ENCODE measurements around the gene CACNA2D3. TPM values are rescaled to one million over a fixed set of nuclear protein-coding genes. Genes with fewer than 3 reads are reported as not detected.

Gene CACNA2D3
- total and polyA plus RNA-seq, 9 donors, result 1.4 to 3.1 (median 2.3) TPM

DNA sequence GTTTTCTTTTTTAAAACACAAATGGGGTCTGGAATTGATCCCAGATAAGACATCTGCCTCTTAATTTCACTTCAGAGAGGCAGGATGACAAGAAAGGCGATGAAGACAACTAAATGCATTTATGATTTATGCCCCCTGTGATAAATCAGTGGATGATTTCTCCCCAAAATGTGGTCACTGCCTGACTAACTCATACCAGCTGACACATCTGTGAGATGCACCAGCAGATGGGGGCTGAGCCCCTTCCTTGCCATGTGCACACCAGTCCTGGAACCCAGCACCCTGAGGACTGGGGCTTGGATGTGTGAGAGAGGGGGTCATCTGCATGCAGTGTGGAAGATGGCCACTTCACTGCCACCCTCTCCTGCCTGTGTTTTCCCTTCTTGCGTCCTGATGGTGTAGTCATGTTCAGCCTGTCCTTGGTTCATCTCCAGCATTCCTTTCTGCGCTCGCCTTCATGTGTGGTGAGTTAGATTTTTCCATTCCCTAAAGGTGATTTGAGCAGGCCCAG is 541.2 kb downstream of the CACNA2D3 start:
- Histone ChIP-seq H3K27ac (ENCODE audit: low read length) (no peak overlapping the region), H3K4me3 (ENCODE audit: low read length) (no peak overlapping the region), H3K27me3 (ENCODE audit: control insufficient read depth, insufficient read depth, low read length) (no peaks in the 10 kb centered on the region), H3K9me3 (replicated peaks; ENCODE audit: control insufficient read depth, low read depth, low read length) (no peaks in the 10 kb centered on the region), H3K4me1 (ENCODE audit: control insufficient read depth, insufficient read depth, low read length) (peaks cover 24% of the 10 kb centered on the region), H3K36me3 (ENCODE audit: control insufficient read depth, insufficient read depth, low read length) (no peaks in the 10 kb centered on the region)
- DNase-seq, result peak; percentile 85
- WGBS (ENCODE audit: insufficient coverage), result no CpG with 5 or more reads among the region's 4 CpGs

DNA sequence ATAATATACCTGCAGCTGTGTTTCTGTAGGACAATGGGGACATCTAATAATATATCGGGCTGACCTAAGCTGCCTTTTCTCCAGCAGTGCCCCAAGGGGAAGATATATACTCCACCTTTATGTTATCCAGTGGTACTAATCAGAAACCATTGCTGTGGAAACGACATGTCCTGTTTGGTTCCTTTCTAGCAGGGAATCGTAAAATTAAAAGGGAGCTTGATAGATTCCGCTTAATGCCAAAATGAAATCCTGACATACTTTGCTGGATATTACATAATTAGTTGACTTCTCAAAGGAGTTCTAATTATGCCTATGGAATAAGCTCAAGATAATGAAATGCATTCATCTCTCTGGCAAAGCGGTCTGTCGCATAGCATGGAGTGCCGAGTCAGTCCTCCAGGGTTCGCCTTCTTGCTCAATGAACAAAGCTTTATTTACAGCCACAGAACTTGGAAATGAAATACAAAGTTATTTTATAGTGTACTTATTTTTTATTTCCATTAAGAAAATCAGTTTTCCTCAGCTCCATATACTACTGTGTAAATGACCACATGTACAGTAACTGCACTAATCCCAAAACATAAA is 542.8 kb downstream of the CACNA2D3 start:
- peak; percentile 42 for DNase-seq

DNA sequence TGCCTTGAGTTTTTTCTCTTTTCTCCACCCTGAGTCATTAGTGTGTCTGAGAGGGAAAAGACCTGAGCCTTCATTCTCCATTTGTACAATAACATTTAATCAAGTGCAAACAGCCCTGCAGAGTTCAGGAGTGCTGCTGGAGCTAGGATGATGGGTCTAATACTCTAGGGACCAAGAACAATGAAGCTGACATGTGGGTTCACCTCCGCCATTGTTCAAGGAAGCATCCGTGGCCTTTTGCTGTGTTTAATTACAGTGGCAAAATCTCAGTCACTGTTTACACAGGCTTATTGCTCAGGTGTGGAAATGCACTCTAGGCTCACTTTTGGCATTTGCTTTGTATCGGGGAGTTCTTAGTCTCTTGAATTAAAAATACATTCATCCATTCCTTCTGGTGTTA is 545.9 kb downstream of the CACNA2D3 start:
- Histone ChIP-seq H3K9me3 (replicated peaks; ENCODE audit: control insufficient read depth, low read depth, low read length) (no peaks in the 10 kb centered on the region), H3K36me3 (ENCODE audit: control insufficient read depth, insufficient read depth, low read length) (no peaks in the 10 kb centered on the region), H3K27me3 (ENCODE audit: control insufficient read depth, insufficient read depth, low read length) (no peaks in the 10 kb centered on the region), H3K27ac (ENCODE audit: low read length) (no peak overlapping the region), H3K4me1 (ENCODE audit: control insufficient read depth, insufficient read depth, low read length) (peaks cover 13% of the 10 kb centered on the region), H3K4me3 (ENCODE audit: low read length) (no peak overlapping the region)
- DNase-seq, result no peak
- WGBS (ENCODE audit: insufficient coverage), result 88% methylated on average over 2 of the region's 3 CpGs

More for the DNA sequence above, 542.8 kb downstream of the CACNA2D3 start:
- H3K4me3 ChIP-seq (ENCODE audit: low read length), result no peak overlapping the region
- no peaks in the 10 kb centered on the region for H3K27me3 ChIP-seq (ENCODE audit: control insufficient read depth, insufficient read depth, low read length)
- no peaks in the 10 kb centered on the region for H3K36me3 ChIP-seq (ENCODE audit: control insufficient read depth, insufficient read depth, low read length)
- WGBS (ENCODE audit: insufficient coverage), result no CpG with 5 or more reads among the region's 8 CpGs
- peaks cover 21% of the 10 kb centered on the region for H3K4me1 ChIP-seq (ENCODE audit: control insufficient read depth, insufficient read depth, low read length)
- H3K27ac ChIP-seq (ENCODE audit: low read length), result no peak overlapping the region
- H3K9me3 ChIP-seq (replicated peaks; ENCODE audit: control insufficient read depth, low read depth, low read length), result no peaks in the 10 kb centered on the region

DNA sequence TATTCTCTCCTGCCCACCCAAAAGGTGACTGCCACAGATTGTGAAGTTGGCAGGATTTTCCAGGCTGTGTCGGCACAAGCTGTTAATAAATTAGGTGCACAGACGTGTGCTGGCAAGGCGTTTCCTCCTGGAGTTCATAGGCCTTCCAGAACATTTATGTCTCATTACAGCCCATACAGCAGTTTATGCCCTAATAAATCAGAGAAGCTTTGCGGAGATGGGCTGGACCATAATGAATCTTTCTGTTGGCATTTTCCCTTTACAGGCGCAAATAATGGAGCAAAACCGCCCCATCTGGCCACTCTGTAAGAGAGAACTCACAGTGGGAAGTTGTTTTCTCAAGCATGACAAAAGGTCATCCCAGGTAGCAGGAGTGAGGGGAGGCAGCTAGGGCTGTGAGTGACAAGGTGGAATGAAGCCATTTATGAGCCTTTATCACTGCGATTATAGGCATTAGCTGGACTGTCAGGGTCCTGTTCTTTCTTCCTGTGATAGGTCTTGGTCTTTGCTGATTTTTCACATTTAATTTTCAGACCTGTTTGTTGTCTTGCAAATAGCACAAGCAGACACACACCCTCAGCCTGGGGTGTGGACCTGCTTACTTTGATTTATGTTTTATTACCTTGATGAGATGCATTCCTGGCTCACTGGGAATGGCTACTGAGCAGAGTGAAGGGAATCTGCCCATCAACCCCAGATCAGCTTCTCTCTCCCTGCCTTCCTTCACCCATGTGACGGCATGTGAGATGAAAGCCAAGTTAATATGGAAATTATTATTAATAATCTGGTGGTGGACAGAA is 548.0 kb downstream of the CACNA2D3 start:
- whole genome bisulfite sequencing (ENCODE audit: insufficient coverage), result 71% methylated on average over 3 of the region's 8 CpGs
- Histone ChIP-seq H3K36me3 (ENCODE audit: control insufficient read depth, insufficient read depth, low read length) (no peaks in the 10 kb centered on the region), H3K4me1 (ENCODE audit: control insufficient read depth, insufficient read depth, low read length) (no peaks in the 10 kb centered on the region), H3K9me3 (replicated peaks; ENCODE audit: control insufficient read depth, low read depth, low read length) (no peaks in the 10 kb centered on the region), H3K27me3 (ENCODE audit: control insufficient read depth, insufficient read depth, low read length) (no peaks in the 10 kb centered on the region), H3K4me3 (ENCODE audit: low read length) (no peak overlapping the region), H3K27ac (ENCODE audit: low read length) (no peak overlapping the region)
- DNase-seq, result no peak

DNA sequence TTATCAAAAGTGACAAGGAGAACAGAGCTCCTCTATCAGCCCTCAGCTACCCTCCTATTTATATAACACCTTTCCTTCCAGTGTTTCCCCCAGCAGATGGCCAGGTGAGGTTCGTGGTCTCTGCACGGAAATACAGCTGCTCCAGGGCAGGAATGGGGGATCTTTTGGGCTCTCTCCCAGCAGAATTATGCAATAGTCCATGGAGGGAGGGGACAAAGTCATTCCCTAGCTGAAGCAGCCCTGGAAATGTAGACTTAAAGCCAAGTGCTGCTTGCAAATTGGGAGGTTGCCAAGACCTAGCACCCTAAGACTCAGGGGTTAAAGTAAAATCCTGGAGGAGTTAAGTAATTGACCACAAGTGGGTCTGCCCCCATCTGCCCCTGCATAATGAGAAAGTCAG is 549.2 kb downstream of the CACNA2D3 start:
- H3K36me3 ChIP-seq (ENCODE audit: control insufficient read depth, insufficient read depth, low read length), result no peaks in the 10 kb centered on the region
- WGBS (ENCODE audit: insufficient coverage), result no CpG with 5 or more reads among the region's 2 CpGs
- no peaks in the 10 kb centered on the region for H3K9me3 ChIP-seq (replicated peaks; ENCODE audit: control insufficient read depth, low read depth, low read length)
- no peak overlapping the region for H3K27ac ChIP-seq (ENCODE audit: low read length)
- no peaks in the 10 kb centered on the region for H3K27me3 ChIP-seq (ENCODE audit: control insufficient read depth, insufficient read depth, low read length)
- no peak overlapping the region for H3K4me3 ChIP-seq (ENCODE audit: low read length)
- H3K4me1 ChIP-seq (ENCODE audit: control insufficient read depth, insufficient read depth, low read length), result no peaks in the 10 kb centered on the region
- no peak for DNase-seq

DNA sequence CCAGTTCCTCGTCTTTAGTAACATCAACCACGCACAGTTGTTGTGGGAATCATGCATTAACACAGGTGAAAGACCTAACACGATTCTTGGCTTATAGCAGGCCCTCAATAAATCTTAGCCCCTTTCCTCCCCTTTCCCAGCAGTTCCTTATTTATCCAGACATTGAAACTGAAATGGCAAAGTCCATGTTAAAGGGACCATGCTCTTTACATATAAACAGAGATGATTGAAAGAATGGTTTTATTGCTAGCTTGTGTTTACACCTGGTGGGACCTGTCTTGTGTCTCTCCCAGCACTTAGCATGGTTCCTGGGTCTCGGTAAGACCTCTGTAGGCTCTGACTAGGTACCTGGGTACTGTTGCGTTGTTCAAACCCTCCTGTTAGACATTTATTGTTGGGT is 553.7 kb downstream of the CACNA2D3 start:
- H3K36me3 ChIP-seq (ENCODE audit: control insufficient read depth, insufficient read depth, low read length), result no peaks in the 10 kb centered on the region
- DNase-seq, result no peak
- 80% methylated on average over 3 of the region's 5 CpGs for WGBS (ENCODE audit: insufficient coverage)
- H3K9me3 ChIP-seq (replicated peaks; ENCODE audit: control insufficient read depth, low read depth, low read length), result no peaks in the 10 kb centered on the region
- no peak overlapping the region for H3K4me3 ChIP-seq (ENCODE audit: low read length)
- no peaks in the 10 kb centered on the region for H3K27me3 ChIP-seq (ENCODE audit: control insufficient read depth, insufficient read depth, low read length)
- H3K27ac ChIP-seq (ENCODE audit: low read length), result no peak overlapping the region
- H3K4me1 ChIP-seq (ENCODE audit: control insufficient read depth, insufficient read depth, low read length), result no peaks in the 10 kb centered on the region

DNA sequence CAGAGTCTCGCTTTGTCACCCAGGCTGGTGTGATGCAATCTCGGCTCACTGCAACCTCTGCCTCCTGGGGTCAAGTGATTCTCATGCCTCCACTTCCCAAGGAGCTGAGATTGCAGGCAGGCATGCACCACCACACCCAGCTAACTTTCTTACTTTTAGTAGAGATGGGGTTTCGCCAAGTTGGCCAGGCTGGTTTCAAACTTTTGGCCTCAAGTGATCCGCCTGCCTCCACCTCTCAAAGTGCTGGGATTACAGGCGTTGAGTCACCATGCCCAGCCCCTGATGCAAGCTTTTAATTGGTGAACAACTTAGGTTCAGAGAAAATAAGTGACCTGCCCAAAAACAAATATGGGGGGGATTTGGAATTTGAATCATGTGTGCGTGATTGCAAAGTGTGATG is 559.4 kb downstream of the CACNA2D3 start:
- no peak for DNase-seq
- no peak overlapping the region for H3K27ac ChIP-seq (ENCODE audit: low read length)
- no peaks in the 10 kb centered on the region for H3K9me3 ChIP-seq (replicated peaks; ENCODE audit: control insufficient read depth, low read depth, low read length)
- H3K27me3 ChIP-seq (ENCODE audit: control insufficient read depth, insufficient read depth, low read length), result no peaks in the 10 kb centered on the region
- no peaks in the 10 kb centered on the region for H3K36me3 ChIP-seq (ENCODE audit: control insufficient read depth, insufficient read depth, low read length)
- no peaks in the 10 kb centered on the region for H3K4me1 ChIP-seq (ENCODE audit: control insufficient read depth, insufficient read depth, low read length)
- H3K4me3 ChIP-seq (ENCODE audit: low read length), result no peak overlapping the region
- WGBS (ENCODE audit: insufficient coverage), result 100% methylated on average over 2 of the region's 6 CpGs

DNA sequence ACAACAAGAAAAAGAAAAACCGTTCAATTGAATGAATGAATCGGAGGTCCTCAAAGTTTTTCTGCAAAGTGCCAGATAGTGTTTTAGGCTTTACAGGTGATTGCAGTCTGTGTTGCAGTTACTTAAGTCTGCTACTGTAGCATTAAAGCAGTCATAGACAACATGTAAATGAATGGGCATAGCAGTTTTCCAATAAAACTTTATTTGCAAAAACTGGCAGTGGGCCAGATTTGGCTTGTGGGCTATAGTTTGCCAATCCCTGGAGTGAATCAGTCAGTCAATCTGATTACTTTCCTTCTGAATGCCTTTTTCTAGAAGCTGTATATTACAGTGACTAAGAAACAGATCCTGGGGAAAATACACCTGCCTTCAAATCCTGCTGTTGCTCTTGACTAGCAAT is 562.9 kb downstream of the CACNA2D3 start:
- Histone ChIP-seq H3K27me3 (ENCODE audit: control insufficient read depth, insufficient read depth, low read length) (no peaks in the 10 kb centered on the region), H3K4me3 (ENCODE audit: low read length) (no peak overlapping the region), H3K4me1 (ENCODE audit: control insufficient read depth, insufficient read depth, low read length) (no peaks in the 10 kb centered on the region), H3K36me3 (ENCODE audit: control insufficient read depth, insufficient read depth, low read length) (no peaks in the 10 kb centered on the region), H3K9me3 (replicated peaks; ENCODE audit: control insufficient read depth, low read depth, low read length) (no peaks in the 10 kb centered on the region), H3K27ac (ENCODE audit: low read length) (no peak overlapping the region)
- DNase-seq, result no peak
- 88% methylated on average over 2 of the region's 2 CpGs for WGBS (ENCODE audit: insufficient coverage)

DNA sequence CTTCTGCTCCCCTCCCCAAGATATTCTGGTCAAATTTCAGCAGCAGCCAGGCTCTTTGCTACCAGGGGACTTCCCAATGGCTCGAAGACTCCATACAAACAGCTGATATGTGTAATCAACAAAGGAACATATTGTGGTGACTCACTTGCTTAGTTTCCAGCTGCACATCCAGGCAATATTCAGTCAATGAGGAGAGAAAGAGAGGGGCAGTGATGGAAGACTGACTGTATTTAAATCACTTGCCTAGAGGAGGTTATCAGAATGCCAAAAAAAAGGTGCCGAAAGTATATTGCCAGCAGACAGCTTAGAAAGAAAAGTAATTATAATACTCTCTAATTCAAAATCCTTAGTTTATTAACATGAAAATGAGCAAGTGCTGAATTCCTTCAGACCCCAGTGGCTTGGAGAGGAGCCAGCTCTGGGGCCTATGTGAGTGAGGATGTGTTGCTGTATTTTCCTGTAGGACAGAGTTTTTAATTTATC is 569.0 kb downstream of the CACNA2D3 start:
- WGBS (ENCODE audit: insufficient coverage), result no CpG with 5 or more reads among the region's 2 CpGs
- DNase-seq, result peak; percentile 86
- H3K4me1 ChIP-seq (ENCODE audit: control insufficient read depth, insufficient read depth, low read length), result peaks cover 6% of the 10 kb centered on the region

DNA sequence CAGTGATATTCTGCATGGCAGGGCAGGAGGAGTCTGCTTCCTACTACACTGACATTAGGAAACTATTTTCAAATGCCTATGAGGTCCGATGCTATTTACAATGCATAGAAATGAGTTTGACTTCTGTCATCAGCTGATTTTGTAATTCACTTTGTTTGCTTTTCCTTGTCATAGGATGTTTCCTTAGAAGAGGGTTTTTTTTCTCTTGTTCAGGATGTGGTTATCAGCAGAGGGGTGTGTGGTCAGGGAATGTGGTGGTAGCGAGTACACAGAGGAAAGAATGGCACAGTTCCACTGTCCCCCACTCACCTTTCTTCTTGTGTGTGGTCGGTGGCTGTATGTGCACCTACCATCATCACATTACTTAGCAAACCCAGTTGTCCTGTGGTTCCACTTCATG is 574.0 kb downstream of the CACNA2D3 start:
- Histone ChIP-seq H3K4me3 (ENCODE audit: low read length) (no peak overlapping the region), H3K27me3 (ENCODE audit: control insufficient read depth, insufficient read depth, low read length) (no peaks in the 10 kb centered on the region), H3K36me3 (ENCODE audit: control insufficient read depth, insufficient read depth, low read length) (no peaks in the 10 kb centered on the region), H3K27ac (ENCODE audit: low read length) (no peak overlapping the region), H3K4me1 (ENCODE audit: control insufficient read depth, insufficient read depth, low read length) (no peaks in the 10 kb centered on the region), H3K9me3 (replicated peaks; ENCODE audit: control insufficient read depth, low read depth, low read length) (no peaks in the 10 kb centered on the region)
- no peak for DNase-seq
- WGBS (ENCODE audit: insufficient coverage), result no CpG with 5 or more reads among the region's 3 CpGs

More for the DNA sequence above, 569.0 kb downstream of the CACNA2D3 start:
- Histone ChIP-seq H3K27ac (ENCODE audit: low read length) (peak overlapping the region; percentile 22), H3K36me3 (ENCODE audit: control insufficient read depth, insufficient read depth, low read length) (no peaks in the 10 kb centered on the region), H3K27me3 (ENCODE audit: control insufficient read depth, insufficient read depth, low read length) (no peaks in the 10 kb centered on the region), H3K4me3 (ENCODE audit: low read length) (no peak overlapping the region), H3K9me3 (replicated peaks; ENCODE audit: control insufficient read depth, low read depth, low read length) (no peaks in the 10 kb centered on the region)

Measured in muscle of leg (tissue), 11 donors.